ENCODE results near the gene TPPP3. TPM values are rescaled to one million over a fixed set of nuclear protein-coding genes. Genes with fewer than 3 reads are reported as not detected.
A peak's percentile ranks its signal among the peaks of the same experiment; 100 is the strongest.

Gene TPPP3
- total RNA-seq, 1 donor from 2014 or later, result 29.7 TPM

DNA sequence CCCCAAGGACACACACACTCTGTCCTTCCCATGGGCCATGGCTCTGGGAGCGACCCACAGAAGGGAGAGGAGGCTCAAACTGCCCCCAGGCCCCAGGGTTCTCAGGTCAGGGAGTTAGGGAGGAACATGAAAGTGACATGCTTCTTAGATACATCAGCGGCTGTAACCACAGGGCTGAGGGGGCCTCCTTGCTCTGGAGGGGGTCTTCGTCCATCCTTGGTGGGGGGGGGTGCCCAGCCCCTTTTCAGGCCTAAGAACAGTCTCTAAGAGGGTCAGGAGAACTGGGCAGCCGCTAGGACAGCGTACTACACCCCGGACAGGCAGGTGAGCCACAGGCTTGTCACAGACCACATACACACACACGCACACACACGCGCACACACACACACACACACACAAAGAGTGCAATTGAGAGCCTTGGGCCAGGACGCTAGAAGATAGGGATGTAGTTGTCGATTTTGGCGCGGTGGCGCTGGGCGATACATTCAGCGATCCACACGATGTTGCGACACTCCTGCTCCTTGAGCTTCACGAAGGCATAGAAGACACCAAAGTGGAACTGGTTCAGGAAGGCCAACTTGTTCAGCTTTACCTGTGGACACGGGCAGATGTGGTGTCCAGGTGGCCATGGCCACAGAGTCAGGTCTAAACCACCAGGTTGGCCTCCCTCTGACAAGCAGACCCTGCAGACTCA lies 44.9 kb upstream of the TPPP3 start:
- no peak overlapping the region for H3K27ac ChIP-seq
- H3K4me1 ChIP-seq, result peaks cover 21% of the 10 kb centered on the region
- ATAC-seq, result no peak
- no peak for DNase-seq
- no peaks in the 10 kb centered on the region for H3K27me3 ChIP-seq
- no peak overlapping the region for H3K4me3 ChIP-seq
- peaks cover 56% of the 10 kb centered on the region for H3K36me3 ChIP-seq
- H3K9me3 ChIP-seq, result no peaks in the 10 kb centered on the region
- intact Hi-C loops (cut with DNase I), result no loop called here
- TF ChIP-seq, protein P1, sequence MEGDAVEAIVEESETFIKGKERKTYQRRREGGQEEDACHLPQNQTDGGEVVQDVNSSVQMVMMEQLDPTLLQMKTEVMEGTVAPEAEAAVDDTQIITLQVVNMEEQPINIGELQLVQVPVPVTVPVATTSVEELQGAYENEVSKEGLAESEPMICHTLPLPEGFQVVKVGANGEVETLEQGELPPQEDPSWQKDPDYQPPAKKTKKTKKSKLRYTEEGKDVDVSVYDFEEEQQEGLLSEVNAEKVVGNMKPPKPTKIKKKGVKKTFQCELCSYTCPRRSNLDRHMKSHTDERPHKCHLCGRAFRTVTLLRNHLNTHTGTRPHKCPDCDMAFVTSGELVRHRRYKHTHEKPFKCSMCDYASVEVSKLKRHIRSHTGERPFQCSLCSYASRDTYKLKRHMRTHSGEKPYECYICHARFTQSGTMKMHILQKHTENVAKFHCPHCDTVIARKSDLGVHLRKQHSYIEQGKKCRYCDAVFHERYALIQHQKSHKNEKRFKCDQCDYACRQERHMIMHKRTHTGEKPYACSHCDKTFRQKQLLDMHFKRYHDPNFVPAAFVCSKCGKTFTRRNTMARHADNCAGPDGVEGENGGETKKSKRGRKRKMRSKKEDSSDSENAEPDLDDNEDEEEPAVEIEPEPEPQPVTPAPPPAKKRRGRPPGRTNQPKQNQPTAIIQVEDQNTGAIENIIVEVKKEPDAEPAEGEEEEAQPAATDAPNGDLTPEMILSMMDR (IDR thresholded peaks at IDR 0.05), result no peak

DNA sequence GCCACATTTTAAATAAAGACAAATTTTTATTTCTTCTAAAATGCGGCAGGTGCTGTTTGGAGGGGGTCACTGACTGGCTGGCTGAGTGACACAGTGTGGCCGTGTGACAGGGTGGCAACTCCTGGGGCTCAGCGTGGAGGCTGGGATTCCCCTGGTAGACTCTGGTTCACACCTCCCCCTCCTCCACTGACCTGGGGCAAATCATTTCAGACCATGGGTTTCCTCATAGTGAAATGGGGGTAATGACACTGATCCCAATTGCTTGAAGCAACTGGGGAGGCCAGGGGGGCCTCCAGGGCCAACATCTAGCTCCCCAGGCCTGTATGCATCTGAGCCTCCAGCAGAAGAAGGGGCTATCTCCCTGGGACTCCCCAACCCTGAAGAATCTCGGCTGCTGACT lies 44.2 kb upstream of the TPPP3 start:
- ATAC-seq, result no peak

DNA sequence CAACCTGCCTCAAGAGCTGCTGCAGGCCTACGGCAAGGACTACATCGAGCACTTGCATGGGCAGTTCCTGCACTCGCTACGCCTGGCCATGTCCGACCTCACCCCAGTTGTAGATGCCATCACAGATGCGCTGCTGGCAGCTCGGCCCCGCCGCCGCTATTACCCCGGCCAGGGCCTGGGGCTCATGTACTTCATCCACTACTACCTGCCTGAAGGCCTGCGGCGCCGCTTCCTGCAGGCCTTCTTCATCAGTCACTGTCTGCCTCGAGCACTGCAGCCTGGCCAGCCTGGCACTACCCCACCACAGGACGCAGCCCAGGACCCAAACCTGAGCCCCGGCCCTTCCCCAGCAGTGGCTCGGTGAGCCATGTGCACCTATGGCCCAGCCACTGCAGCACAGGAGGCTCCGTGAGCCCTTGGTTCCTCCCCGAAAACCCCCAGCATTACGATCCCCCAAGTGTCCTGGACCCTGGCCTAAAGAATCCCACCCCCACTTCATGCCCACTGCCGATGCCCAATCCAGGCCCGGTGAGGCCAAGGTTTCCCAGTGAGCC lies 43.4 kb upstream of the TPPP3 start:
- Histone ChIP-seq H3K4me1 (peaks cover 17% of the 10 kb centered on the region), H3K27ac (no peak overlapping the region)
- ATAC-seq, result no peak

More for the DNA sequence above, 44.2 kb upstream of the TPPP3 start:
- TF ChIP-seq, protein P1 (IDR thresholded peaks at IDR 0.05), result no peak
- Histone ChIP-seq H3K4me1 (peaks cover 17% of the 10 kb centered on the region), H3K4me3 (no peak overlapping the region), H3K27me3 (no peaks in the 10 kb centered on the region), H3K36me3 (peaks cover 49% of the 10 kb centered on the region), H3K9me3 (no peaks in the 10 kb centered on the region), H3K27ac (no peak overlapping the region)
- intact Hi-C loops (cut with DNase I), result no loop called here
- DNase-seq, result no peak

DNA sequence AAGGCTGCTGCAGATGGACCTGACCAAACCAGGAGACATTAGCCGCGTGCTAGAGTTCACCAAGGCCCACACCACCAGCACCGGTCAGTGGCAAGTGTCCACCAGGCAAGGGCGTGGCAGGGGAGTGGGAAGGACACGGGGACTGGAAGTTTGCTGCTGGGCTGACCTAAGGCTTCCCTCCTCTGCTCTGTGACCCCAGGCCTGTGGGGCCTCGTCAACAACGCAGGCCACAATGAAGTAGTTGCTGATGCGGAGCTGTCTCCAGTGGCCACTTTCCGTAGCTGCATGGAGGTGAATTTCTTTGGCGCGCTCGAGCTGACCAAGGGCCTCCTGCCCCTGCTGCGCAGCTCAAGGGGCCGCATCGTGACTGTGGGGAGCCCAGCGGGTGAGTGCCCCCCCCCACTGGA lies 42.5 kb upstream of the TPPP3 start:
- Histone ChIP-seq H3K27me3 (no peaks in the 10 kb centered on the region), H3K36me3 (peaks cover 39% of the 10 kb centered on the region), H3K4me3 (no peak overlapping the region), H3K27ac (no peak overlapping the region), H3K9me3 (no peaks in the 10 kb centered on the region), H3K4me1 (peaks cover 13% of the 10 kb centered on the region)
- intact Hi-C loops (cut with DNase I), result no loop called here
- TF ChIP-seq, protein P1 (IDR thresholded peaks at IDR 0.05), result no peak
- ATAC-seq (no peak), DNase-seq (no peak)

More for the DNA sequence above, 43.4 kb upstream of the TPPP3 start:
- TF ChIP-seq, protein P1 (IDR thresholded peaks at IDR 0.05), result no peak
- Histone ChIP-seq H3K4me3 (no peak overlapping the region), H3K27me3 (no peaks in the 10 kb centered on the region), H3K9me3 (no peaks in the 10 kb centered on the region), H3K36me3 (peaks cover 44% of the 10 kb centered on the region)
- peak; percentile 60 for DNase-seq
- intact Hi-C loops (cut with DNase I), result no loop called here

DNA sequence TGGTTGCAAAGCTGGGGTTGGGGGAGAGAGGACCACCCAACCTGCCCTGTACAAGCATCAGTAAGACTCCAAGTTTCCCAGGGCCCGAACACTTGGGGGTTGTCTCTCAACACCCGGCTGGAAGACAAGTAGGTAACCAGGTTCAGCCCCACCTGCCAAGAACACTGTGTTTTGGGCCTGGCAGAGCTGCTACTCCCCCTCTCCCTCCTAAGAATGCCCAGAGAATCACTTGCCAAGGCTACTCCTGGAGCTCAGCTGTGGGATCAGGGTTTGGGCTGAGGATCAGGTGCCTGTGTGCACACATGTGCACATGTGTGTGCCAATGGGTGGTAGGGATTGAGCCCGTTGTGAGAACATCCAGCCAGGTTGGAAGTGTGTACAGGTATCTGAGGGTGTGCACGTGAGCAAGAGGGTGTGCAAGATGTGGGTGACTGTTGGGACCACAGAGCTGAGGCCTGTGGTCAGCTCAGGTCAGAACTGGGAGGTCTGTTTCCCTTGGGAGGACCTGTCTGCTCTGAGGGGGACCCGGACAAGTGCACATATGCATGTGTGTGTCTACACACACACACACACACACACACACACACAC lies 39.9 kb upstream of the TPPP3 start:
- no peak for ATAC-seq
- intact Hi-C loops (cut with DNase I), result no loop called here
- TF ChIP-seq, protein P1 (IDR thresholded peaks at IDR 0.05), result no peak
- DNase-seq, result no peak
- Histone ChIP-seq H3K36me3 (peaks cover 19% of the 10 kb centered on the region), H3K27me3 (no peaks in the 10 kb centered on the region), H3K27ac (no peak overlapping the region), H3K9me3 (no peaks in the 10 kb centered on the region), H3K4me1 (peaks cover 20% of the 10 kb centered on the region), H3K4me3 (no peak overlapping the region)
